T-helper 9 cell (primary cell): ENCODE results near the gene ARHGEF17.
"Not testable (repeated sequence)": the region's sequence is repeated elsewhere in the genome, so short reads cannot be mapped to it uniquely, and the experiment has no call there.

Experiments
- DNase-seq: peaks from one replicate; pipeline ENCODE4 v3.0.0-alpha.2; 2020
- total RNA-seq, 2 donors: gene quantifications; one replicate each; lab custom pipeline; 2026; lab: John Stamatoyannopoulos, UW

ARHGEF17 gene
- total RNA-seq: 0 to 0.21 reads per million in 2 donors

- peak; percentile 28 for DNase-seq
Observed at GRCh38 chr11:73308003-73308960, at the start of gene ARHGEF17. Gene ARHGEF17, plus strand, starts transcription at chr11:73308276. Its CDS starts 363 bp downstream, at chr11:73308639.

- no peak for DNase-seq
Observed at GRCh38 chr11:73259406-73260126, 48.5 kb upstream of the ARHGEF17 start.

GRCh38 chr11:73260127-73260457 is 48.0 kb upstream of the ARHGEF17 start:
- DNase-seq: no peak

GRCh38 chr11:73262851-73263495 is 45.1 kb upstream of the ARHGEF17 start:
- no peak for DNase-seq

GRCh38 chr11:73263640-73264039 is 44.4 kb upstream of the ARHGEF17 start:
- DNase-seq: no peak

GRCh38 chr11:73265278-73265810 is 42.7 kb upstream of the ARHGEF17 start:
- DNase-seq: no peak

- DNase-seq: no peak
Observed at GRCh38 chr11:73265853-73266645, 42.0 kb upstream of the ARHGEF17 start.

GRCh38 chr11:73266646-73267020 is 41.4 kb upstream of the ARHGEF17 start:
- no peak for DNase-seq

- DNase-seq: no peak
Observed at GRCh38 chr11:73267122-73267846, 40.8 kb upstream of the ARHGEF17 start.

- DNase-seq: no peak
Observed at GRCh38 chr11:73267906-73268540, 40.1 kb upstream of the ARHGEF17 start.

GRCh38 chr11:73268671-73269271 is 39.3 kb upstream of the ARHGEF17 start:
- DNase-seq: no peak

GRCh38 chr11:73269459-73270015 is 38.5 kb upstream of the ARHGEF17 start:
- no peak for DNase-seq

GRCh38 chr11:73270016-73270854 is 37.8 kb upstream of the ARHGEF17 start:
- no peak for DNase-seq

GRCh38 chr11:73270855-73271477 is 37.1 kb upstream of the ARHGEF17 start:
- DNase-seq: no peak

GRCh38 chr11:73271478-73271865 is 36.6 kb upstream of the ARHGEF17 start:
- DNase-seq: not testable (repeated sequence)

- no peak for DNase-seq
Observed at GRCh38 chr11:73271936-73272679, 36.0 kb upstream of the ARHGEF17 start, which contains the start of gene P2RY6. Gene P2RY6, plus strand, starts transcription at chr11:73272338. Its CDS starts 24,181 bp downstream, at chr11:73296519.

GRCh38 chr11:73272680-73273038 is 35.4 kb upstream of the ARHGEF17 start:
- DNase-seq: no peak
